GM23248 (cell line): ENCODE results near the gene NOL12.

Experiments
- EZH2 ChIP-seq: fragments of 200-600 bp; sonication (generic); IDR thresholded peaks from 2 replicates; pipeline ENCODE4 v1.6.1; 2018; ENCODE audit warnings: antibody characterized with exemption, mild to moderate bottlenecking; ENCODE audit not compliant: insufficient read depth, poor library complexity, severe bottlenecking
- EZH2phosphoT487 ChIP-seq: fragments of 200-600 bp; sonication (generic); IDR thresholded peaks from 2 replicates; pipeline ENCODE4 v1.6.1; 2018; ENCODE audit warnings: antibody characterized with exemption, moderate library complexity, mild to moderate bottlenecking, low read depth; ENCODE audit not compliant: insufficient read depth

GRCh38 chr22:37696657-37697537, 10.8 kb downstream of the NOL12 start, which contains the start of gene TRIOBP:
- TF ChIP-seq EZH2phosphoT487, result no peak
- no peak for TF ChIP-seq EZH2
